ENCODE results near the gene BPIFB3. TPM values are rescaled to one million over a fixed set of nuclear protein-coding genes. Genes with fewer than 3 reads are reported as not detected.

BPIFB3 gene
- total RNA-seq, 1 experiment from 2014 or later, result not detected

DNA sequence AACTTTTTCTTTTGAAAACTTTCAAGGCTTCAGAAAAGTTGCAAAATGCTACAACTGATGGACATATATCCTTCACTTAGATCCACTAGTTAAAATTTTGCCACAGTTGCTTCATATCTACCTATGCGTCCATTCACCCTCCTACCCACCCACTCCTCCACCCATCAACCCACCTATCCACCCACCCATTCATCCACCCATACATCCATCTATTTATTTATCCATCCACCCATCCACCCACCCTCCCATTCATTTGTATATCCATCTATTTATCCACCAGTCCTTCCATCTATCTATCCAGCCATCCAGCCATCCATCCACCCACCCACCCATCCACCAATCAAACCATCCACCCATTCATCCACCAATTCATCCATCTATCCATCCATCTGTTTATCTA lies 39.4 kb downstream of the BPIFB3 start (continued):
- TF ChIP-seq CTCF (IDR thresholded peaks at IDR 0.05), result no peak
- TF ChIP-seq SMAD3 (CRISPR knock-in tag; IDR thresholded peaks at IDR 0.05; ENCODE audit: borderline replicate concordance), result no peak
- no peak for TF ChIP-seq JUN (CRISPR knock-in tag; IDR thresholded peaks at IDR 0.05)
- TF ChIP-seq USF2 (CRISPR knock-in tag; IDR thresholded peaks at IDR 0.05), result no peak
- no peak for TF ChIP-seq ETV6 (CRISPR knock-in tag; IDR thresholded peaks at IDR 0.05)
- no peak for TF ChIP-seq NR3C1 (CRISPR knock-in tag; conservative IDR thresholded peaks at IDR 0.05; ENCODE audit: low read depth)
- TF ChIP-seq, protein P1, sequence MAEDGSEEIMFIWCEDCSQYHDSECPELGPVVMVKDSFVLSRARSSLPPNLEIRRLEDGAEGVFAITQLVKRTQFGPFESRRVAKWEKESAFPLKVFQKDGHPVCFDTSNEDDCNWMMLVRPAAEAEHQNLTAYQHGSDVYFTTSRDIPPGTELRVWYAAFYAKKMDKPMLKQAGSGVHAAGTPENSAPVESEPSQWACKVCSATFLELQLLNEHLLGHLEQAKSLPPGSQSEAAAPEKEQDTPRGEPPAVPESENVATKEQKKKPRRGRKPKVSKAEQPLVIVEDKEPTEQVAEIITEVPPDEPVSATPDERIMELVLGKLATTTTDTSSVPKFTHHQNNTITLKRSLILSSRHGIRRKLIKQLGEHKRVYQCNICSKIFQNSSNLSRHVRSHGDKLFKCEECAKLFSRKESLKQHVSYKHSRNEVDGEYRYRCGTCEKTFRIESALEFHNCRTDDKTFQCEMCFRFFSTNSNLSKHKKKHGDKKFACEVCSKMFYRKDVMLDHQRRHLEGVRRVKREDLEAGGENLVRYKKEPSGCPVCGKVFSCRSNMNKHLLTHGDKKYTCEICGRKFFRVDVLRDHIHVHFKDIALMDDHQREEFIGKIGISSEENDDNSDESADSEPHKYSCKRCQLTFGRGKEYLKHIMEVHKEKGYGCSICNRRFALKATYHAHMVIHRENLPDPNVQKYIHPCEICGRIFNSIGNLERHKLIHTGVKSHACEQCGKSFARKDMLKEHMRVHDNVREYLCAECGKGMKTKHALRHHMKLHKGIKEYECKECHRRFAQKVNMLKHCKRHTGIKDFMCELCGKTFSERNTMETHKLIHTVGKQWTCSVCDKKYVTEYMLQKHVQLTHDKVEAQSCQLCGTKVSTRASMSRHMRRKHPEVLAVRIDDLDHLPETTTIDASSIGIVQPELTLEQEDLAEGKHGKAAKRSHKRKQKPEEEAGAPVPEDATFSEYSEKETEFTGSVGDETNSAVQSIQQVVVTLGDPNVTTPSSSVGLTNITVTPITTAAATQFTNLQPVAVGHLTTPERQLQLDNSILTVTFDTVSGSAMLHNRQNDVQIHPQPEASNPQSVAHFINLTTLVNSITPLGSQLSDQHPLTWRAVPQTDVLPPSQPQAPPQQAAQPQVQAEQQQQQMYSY (CRISPR knock-in tag; IDR thresholded peaks at IDR 0.05), result no peak
- no peak for TF ChIP-seq FOXP1 (CRISPR knock-in tag; IDR thresholded peaks at IDR 0.05; ENCODE audit: borderline replicate concordance)
- no peak for TF ChIP-seq AR (CRISPR knock-in tag; IDR thresholded peaks at IDR 0.05)
- TF ChIP-seq ZNF219 (CRISPR knock-in tag; IDR thresholded peaks at IDR 0.05; ENCODE audit: borderline replicate concordance), result no peak
- TF ChIP-seq SMAD4 (CRISPR knock-in tag; IDR thresholded peaks at IDR 0.05), result no peak
- no peak for TF ChIP-seq ZBTB21 (CRISPR knock-in tag; IDR thresholded peaks at IDR 0.05; ENCODE audit: borderline replicate concordance)
- TF ChIP-seq CREB1 (CRISPR knock-in tag; IDR thresholded peaks at IDR 0.05), result no peak

- CTCF ChIA-PET, result no interaction called here
- DNase-seq (ENCODE audit: low spot score) (no peak), ATAC-seq (no peak)
- Mint-ChIP-seq H3K4me1 (no peaks in the 10 kb centered on the region), H3K4me3 (no peak overlapping the region), H3K27me3 (ENCODE audit: low read depth) (no peaks in the 10 kb centered on the region; the same call in 1 of the 2 replicates), H3K9me3 (no peaks in the 10 kb centered on the region), H3K27ac (no peak overlapping the region), H3K36me3 (no peaks in the 10 kb centered on the region)
- TF ChIP-seq ATF2 (CRISPR knock-in tag; IDR thresholded peaks at IDR 0.05; ENCODE audit: borderline replicate concordance, low read depth), result no peak
- TF ChIP-seq, protein P2, sequence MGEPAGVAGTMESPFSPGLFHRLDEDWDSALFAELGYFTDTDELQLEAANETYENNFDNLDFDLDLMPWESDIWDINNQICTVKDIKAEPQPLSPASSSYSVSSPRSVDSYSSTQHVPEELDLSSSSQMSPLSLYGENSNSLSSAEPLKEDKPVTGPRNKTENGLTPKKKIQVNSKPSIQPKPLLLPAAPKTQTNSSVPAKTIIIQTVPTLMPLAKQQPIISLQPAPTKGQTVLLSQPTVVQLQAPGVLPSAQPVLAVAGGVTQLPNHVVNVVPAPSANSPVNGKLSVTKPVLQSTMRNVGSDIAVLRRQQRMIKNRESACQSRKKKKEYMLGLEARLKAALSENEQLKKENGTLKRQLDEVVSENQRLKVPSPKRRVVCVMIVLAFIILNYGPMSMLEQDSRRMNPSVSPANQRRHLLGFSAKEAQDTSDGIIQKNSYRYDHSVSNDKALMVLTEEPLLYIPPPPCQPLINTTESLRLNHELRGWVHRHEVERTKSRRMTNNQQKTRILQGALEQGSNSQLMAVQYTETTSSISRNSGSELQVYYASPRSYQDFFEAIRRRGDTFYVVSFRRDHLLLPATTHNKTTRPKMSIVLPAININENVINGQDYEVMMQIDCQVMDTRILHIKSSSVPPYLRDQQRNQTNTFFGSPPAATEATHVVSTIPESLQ (CRISPR knock-in tag; IDR thresholded peaks at IDR 0.05), result no peak
- TF ChIP-seq PRRX2 (CRISPR knock-in tag; IDR thresholded peaks at IDR 0.05), result no peak
- POLR2A ChIA-PET, result no interaction called here
Measured at GRCh38 chr20:33093582-33093981, 39.9 kb downstream of the BPIFB3 start.

All from WTC11 (cell line).